A673 (cell line): ENCODE results near the gene MTCH1.

Experiments used
- EZH2 ChIP-seq: fragments of 200-600 bp; sonication (generic); IDR thresholded peaks from 2 replicates; pipeline ENCODE4 v1.6.1; 2017; ENCODE audit warnings: borderline replicate concordance, low read depth, mild to moderate bottlenecking, mixed read lengths, antibody characterized with exemption, low read length; ENCODE audit not compliant: poor library complexity, severe bottlenecking
- TF ChIP-seq, protein P1 (sequence below): fragments of 300-800, 200-600 bp; sonication (generic); conservative IDR thresholded peaks from 2 replicates; pipeline ENCODE4 v1.5.1; 2017; ENCODE audit warnings: low read depth, mild to moderate bottlenecking, antibody characterized with exemption, low read length, moderate library complexity, mixed read lengths

- TF ChIP-seq, protein P1, sequence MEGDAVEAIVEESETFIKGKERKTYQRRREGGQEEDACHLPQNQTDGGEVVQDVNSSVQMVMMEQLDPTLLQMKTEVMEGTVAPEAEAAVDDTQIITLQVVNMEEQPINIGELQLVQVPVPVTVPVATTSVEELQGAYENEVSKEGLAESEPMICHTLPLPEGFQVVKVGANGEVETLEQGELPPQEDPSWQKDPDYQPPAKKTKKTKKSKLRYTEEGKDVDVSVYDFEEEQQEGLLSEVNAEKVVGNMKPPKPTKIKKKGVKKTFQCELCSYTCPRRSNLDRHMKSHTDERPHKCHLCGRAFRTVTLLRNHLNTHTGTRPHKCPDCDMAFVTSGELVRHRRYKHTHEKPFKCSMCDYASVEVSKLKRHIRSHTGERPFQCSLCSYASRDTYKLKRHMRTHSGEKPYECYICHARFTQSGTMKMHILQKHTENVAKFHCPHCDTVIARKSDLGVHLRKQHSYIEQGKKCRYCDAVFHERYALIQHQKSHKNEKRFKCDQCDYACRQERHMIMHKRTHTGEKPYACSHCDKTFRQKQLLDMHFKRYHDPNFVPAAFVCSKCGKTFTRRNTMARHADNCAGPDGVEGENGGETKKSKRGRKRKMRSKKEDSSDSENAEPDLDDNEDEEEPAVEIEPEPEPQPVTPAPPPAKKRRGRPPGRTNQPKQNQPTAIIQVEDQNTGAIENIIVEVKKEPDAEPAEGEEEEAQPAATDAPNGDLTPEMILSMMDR: no peak
- no peak for TF ChIP-seq EZH2
These were observed 41.9 kb upstream of the MTCH1 start for GRCh38 chr6:37027811-37028469.
